HepG2 (cell line): ENCODE measurements around the gene ARL16.

ENCODE experiments used
- ADNP ChIP-seq: sonication (generic); formaldehyde crosslinking; IDR thresholded peaks from 2 replicates; pipeline ENCODE4 v1.4.0; 2020; ENCODE audit warnings: missing genetic modification reagents
- BRD4 ChIP-seq: sonication (generic); formaldehyde crosslinking; IDR thresholded peaks from 2 replicates; pipeline ENCODE4 v1.4.0; 2020; ENCODE audit warnings: missing genetic modification reagents
- CTCF ChIP-seq: sonication (generic); formaldehyde crosslinking; IDR thresholded peaks from 2 replicates; pipeline ENCODE4 v1.5.0; 2020; ENCODE audit warnings: mild to moderate bottlenecking, missing genetic modification reagents, moderate library complexity
- JUND ChIP-seq: sonication (generic); formaldehyde crosslinking; IDR thresholded peaks from 2 replicates; pipeline ENCODE4 v1.8.0; 2022; ENCODE audit warnings: mild to moderate bottlenecking, missing genetic modification reagents
- NFYB ChIP-seq: sonication (generic); formaldehyde crosslinking; IDR thresholded peaks from 2 replicates; pipeline ENCODE4 v1.4.0; 2020; ENCODE audit warnings: missing genetic modification reagents
- POLR2A ChIP-seq, 2 experiments: IDR thresholded peaks; 2 replicates each; pipeline ENCODE4 v1.6.1; 2011; ENCODE audit warnings: low read depth in 2 of 2, low read length in 2 of 2, mild to moderate bottlenecking in 1 of 2, moderate library complexity in 1 of 2; ENCODE audit not compliant: insufficient read depth in 1 of 2
- POLR2AphosphoS5 ChIP-seq: IDR thresholded peaks from 2 replicates; pipeline ENCODE4 v1.6.1; 2012; ENCODE audit warnings: low read depth, low read length
- SMC3 ChIP-seq: IDR thresholded peaks from 2 replicates; pipeline ENCODE4 v1.6.1; 2011; ENCODE audit warnings: low read length, improper control_type of control experiment
- SRSF1 ChIP-seq: fragments of 200-400 bp; formaldehyde crosslinking; optimal IDR thresholded peaks from 2 replicates; pipeline ENCODE3; 2017; ENCODE audit warnings: mild to moderate bottlenecking, low read depth, low read length, moderate library complexity

GRCh38 chr17:81672504-81672903, 11.1 kb downstream of the ARL16 start:
- no peak for TF ChIP-seq ADNP (CRISPR knock-in tag)
- TF ChIP-seq CTCF (CRISPR knock-in tag), result no peak
- TF ChIP-seq SRSF1, result no peak
- TF ChIP-seq BRD4 (CRISPR knock-in tag), result no peak
- TF ChIP-seq SMC3, result no peak
- TF ChIP-seq POLR2AphosphoS5, result no peak
- no peak for TF ChIP-seq NFYB
- TF ChIP-seq POLR2A (IDR thresholded peaks at IDR 0.05; ENCODE audit: insufficient read depth in 1 of 2, low read depth in 2 of 2, low read length in 2 of 2), result no peak
- TF ChIP-seq JUND (CRISPR knock-in tag), result no peak
